HG03571 (cell line): ENCODE measurements around the gene KCTD8.

Source experiments
- ATAC-seq: cut with Tn5 transposase; IDR thresholded peaks from one replicate; pipeline ENCODE4 v1.9.1; 2021; ENCODE audit not compliant: unreplicated experiment

Gene KCTD8

DNA sequence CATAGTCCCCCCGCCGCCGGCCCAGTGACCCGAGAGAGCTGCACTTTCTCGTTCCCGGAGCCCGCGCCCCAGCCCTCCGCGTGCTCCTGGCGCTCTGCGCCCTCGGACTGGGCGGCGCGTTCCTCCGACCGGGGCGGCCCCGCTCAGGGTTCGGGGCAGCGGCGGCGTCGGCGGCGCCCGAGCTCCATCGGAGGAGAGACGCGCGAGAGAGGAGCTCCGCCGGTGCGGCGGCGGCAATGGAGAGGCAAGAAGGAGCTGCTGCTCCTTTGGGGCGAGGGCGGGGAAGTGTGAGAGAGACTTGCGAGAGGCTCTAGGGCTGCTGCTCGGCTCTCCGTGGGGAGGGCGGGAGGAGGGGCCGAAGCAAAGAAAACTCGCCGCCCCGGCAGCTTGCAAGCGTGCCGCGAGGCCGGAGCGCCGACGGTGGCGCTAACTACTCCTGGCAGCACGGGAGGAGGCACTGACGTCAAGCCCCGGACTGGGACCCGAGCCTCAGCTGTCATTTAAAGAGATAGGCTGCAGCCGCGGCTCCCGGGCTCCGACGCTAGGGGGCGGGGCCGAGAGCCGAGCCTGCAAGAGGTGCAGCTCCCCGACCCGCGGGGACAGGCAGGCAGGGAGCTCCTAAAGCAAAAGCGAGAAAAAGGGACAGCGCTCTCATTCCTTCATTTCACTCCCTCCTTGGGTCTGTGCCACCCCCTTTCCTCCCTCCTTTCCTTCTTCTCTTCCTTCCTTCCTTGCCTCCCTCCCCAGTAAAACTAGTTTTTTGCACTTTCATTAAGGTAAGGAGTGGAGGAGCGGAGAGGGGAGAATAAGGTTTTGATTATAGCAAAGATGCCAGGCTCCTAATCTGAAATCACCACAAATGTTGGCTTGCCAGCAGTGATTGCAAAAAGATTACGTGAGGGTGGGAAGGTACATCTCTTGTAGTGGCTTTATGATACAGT lies at the start of gene KCTD8:
KCTD8 (minus strand) TSS at position 289 of the 941 bp plus-strand sequence.
- peak; percentile 97 for ATAC-seq

DNA sequence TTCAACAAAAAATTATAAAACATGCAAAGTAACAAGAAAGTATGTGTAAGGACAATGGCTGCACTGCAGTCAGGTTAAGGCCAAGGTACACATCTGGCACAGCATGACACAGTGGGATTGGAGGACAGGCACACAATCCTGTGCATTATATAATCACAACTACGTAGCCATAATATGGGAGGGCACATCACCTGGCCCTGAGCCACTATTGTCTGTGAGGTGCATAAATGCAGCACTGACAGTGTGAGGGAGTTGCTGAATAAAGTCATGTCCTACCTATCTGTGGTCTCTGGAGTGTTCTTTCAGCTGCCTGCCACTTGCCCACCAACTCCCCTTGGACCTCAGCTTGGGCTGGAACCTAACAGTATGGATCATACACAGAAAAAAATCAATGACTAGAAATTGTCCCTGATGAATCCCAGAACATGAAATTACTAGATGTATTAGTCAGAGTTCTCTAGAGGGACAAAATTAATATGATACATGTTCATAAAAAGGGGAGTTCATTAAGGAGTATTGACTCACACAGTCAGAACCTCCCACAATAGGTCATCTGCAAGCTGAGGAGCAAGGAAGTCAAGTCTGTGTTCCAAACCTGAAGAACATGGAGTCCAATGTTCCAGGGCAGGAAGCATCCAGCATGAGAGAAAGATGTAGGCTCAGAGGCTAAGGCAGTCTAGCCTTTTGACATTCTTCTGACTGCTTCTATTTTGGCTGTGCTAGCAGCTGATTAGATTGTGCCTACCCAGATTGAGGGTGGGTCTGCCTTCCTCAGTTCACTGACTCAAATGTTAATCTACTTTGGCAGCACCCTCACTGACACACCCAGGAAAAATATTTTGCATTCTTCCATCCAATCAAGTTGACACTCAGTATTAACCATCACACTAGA lies 46.4 kb upstream of the KCTD8 start:
- no peak for ATAC-seq

DNA sequence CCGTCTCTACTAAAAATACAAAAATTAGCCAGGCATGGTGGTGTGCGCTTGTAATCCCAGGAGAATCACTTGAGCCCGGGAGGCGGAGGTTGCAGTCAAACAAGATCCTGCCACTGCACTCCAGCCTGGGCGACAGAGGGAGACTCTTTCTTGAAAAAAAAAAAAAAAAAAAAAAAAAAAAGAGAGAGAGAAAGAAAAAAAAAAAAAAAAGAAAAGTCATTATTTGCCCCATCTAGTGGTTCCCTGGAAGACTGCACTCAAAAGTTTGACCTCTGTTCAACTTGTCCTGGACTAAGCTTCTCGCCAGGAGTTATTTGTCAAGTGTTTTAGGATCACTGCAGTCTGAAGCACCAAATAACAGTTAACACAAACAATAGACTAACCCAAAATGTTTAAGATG lies 45.3 kb upstream of the KCTD8 start:
- no peak for ATAC-seq

DNA sequence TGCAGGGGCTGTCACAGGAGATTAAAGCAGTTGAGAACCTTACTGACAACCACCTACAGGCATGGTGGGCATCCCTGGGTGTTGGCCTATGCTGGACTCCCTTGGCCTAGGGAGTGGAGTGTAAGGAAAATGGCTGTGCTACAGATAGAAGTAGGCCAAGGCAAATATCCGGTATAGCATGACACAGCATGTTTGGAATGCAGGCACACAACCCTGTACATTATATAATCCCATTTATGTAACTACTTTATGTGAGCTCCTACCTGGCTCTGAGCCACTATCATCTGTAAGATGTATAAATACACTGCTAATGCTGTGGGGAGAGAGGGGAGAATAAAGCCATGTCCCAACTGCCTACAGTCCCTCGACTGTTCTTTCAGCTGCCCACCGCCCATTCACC lies 38.7 kb upstream of the KCTD8 start:
- no peak for ATAC-seq

DNA sequence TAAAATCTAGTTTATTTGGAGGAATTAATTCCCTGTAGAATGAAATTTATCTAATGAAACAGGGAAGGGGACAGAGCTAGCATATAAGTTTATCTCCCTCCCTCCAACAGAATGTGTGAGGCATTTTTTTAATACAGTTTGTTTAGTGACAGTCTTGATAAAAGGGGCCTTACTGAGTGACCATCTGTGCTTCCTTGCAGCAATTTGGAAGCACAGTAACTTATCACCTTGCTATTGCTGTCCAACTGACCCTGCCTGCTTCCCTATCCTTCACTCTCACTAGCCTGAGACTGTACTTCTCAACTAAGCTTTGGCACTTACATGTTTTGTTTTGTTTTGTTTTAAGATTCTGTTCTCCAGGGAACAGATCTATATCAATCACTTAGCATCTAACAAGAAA lies 31.1 kb upstream of the KCTD8 start:
- no peak for ATAC-seq

DNA sequence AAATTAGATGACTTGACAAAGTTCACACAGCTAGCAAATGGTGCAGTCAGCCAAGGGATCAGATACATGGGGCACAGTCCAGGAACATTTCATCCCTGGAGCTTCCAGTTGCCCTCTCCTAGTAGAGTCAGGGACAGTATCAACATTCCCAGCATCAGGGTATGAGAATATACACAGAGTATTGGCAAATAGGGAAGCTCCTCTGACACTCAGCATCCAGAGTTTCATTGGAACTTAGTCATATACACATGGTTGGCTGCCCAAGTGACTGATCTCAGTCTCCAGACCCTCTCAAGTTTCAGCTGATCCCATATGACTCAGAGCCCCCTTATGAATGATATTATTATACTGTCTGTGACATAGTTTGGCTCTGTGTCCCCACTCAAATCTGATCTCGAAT lies 13.7 kb upstream of the KCTD8 start:
- ATAC-seq = no peak

DNA sequence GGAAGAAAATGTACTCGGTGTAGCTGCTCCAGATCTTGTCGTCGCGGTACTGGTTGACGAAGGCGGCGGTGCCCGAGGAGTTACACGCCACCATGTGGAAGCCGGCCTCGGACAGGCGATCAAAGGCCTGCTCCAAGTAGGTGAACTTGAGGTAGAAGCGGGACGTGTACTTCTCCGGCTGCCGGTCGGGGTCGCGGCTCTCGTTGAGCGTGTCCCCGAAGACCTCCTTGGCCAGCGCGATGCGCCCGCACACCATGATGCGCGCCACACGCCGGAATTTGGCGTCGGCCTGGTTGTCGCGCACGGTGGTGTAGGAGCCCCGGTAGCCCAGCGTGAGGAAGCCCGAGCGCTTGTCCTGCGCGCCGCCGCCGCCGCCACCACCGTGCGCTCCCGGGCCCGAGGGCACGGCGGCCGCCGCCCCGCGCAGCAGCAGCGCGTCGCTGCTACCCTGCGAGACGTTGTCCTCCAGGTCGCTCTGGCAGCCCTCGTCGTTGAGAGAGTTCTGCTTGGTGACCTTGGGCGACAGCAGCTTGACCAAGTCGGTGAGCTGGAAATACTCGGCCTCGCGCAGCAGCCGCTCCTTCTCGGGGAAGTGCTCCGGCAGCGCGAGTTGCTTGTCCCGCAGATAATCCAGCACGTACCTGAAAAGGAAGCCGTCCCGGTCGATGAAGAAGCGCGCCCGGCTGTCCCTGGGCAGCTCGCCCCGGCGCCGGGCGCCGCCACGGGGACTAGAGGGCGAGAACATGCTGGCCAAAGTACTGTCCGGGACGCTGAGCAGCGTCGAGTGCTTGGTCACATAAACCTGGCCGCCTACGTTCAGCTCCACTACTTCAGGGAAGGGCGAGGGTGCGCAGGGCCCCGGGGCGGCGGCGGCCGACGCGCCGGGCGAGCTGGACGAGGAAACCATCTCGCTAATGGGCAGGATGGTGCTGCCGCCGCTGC lies 775 bp downstream of the KCTD8 start:
- ATAC-seq = no peak

DNA sequence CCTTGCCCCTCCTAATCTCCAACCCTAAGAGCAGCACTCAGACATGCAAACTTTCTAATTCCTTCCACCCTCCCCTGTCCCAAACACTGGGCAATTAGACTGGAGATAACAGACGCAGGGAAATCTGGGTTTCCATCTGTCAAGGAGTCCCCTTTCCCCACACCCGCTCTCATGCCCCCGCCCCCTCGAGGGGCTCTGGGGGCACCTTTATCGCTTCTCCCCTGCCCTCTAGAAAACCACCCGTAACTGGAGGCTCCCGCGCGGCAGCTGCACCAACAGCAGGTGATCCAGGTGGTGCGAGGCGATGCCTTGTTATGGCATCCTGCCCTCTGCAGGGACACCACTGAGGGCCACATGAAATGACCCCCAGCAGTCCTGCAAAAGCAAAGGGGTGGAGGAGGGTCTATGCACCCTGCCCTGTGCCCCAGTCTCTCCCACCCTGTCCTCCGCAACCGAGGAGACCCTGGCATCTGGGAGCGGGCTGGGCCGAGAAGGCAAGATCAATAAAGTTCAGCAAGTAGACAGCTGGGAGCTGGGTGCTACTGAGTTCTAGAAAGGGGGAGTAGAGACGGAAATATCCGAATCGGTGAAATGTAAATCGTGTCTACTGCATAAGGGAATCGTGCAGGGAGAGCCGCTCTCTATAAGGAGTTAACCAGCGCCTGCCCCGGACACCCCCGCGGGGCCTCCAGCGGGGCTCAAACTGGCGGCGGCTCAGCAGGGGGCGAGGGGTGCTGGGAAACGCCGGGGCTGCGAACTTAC lies 1.6 kb downstream of the KCTD8 start:
- ATAC-seq = no peak

DNA sequence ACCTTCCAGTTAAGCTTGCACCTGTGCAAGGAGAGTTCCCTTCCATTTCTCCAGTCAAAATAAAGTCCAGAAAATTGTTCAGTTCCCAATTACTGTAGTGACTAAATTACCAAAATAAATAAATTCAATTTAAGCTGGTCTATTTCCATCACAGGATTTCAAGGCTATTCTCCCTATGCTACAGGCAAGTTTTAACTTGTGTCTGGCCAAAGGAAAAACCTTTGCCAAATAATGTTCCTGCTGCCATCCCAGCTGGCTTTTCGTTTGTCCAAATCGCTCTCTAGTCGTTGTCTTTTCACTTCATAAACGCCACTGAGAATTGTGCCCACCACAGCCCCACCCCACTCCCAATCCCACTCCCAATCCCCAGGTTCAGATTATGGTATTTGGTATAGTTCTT lies 2.4 kb downstream of the KCTD8 start:
- no peak for ATAC-seq

DNA sequence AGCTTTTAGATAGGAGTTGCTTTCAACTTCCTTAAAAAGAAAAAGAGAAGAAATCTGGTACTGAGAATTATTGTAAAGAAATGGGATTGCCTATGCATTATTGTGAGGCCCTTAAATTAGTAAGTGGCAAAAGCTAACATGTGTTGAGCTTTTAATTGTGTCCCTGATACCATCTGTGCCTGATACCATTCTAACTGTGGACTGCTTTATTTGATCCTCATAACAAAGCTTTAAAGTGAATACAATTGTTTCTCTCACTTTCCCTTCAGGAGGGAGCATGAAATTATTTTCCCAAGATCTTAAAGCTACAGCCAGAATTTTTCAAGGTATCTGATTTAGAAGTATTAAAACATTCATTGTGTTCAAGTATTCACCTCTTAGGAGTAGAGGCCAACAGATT lies 9.9 kb downstream of the KCTD8 start:
- ATAC-seq = no peak

DNA sequence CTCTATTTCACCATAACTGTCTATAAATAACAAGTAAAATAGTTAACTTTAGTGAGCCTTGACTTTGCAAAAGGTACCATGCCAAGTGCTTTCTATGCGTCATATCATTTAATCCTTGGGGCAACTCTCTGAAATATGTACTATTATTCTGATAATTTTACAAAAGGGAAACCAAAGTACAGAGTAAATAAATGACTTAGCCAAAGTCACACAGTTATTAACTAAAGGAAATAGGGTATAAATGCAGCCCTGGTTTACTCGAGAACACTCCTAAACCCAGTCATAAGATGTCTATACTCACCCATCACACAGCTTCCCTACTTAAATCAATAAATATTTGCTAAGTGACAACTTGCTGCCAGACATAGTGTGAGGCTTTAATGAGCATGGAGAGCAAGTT lies 14.4 kb downstream of the KCTD8 start:
- ATAC-seq = no peak

DNA sequence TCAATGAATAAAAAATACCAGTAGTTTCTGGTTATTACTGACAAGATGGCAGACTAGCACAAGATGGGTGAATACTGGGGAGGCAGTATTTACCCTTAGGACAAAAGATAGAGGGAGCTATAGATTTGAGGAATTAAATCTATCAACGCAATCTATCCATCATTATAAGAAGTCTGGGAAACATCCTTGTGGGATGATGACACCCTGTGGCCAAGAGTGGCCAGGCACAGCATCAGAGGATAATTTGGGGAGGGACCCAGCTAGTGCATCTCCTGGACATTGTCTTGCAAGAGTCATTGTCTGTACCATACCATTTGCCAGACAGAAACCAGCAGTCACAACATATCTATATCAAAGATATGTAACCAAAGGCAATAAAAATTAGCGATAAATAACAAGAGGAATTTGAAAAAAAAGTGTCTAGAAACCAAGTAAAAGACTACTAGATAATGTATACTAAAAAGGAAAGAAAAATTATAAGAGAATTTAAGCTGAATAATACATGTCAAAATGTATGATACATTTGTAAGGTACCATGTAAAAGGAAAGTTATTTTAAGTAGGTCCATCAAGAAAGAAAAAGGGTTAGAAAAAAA lies 22.9 kb downstream of the KCTD8 start:
- no peak for ATAC-seq

DNA sequence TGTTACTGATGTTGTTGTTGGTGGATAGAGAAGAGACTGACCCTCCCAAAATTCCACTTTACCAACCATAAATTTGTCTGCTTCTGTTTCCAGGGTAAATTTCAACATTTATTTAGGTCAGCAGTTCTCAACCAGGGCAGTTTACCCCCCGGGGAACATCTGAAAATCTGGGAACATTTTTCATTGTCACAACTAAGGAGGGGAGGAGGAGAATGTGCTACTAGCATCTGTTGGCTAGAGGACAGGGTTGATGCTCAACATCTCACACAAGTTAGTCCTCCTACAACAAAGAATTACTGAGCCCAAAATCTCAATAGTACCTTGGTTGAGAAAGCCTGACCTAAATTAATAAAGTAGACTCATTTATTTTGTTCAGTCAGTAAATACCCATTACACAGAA lies 25.7 kb downstream of the KCTD8 start:
- no peak for ATAC-seq

DNA sequence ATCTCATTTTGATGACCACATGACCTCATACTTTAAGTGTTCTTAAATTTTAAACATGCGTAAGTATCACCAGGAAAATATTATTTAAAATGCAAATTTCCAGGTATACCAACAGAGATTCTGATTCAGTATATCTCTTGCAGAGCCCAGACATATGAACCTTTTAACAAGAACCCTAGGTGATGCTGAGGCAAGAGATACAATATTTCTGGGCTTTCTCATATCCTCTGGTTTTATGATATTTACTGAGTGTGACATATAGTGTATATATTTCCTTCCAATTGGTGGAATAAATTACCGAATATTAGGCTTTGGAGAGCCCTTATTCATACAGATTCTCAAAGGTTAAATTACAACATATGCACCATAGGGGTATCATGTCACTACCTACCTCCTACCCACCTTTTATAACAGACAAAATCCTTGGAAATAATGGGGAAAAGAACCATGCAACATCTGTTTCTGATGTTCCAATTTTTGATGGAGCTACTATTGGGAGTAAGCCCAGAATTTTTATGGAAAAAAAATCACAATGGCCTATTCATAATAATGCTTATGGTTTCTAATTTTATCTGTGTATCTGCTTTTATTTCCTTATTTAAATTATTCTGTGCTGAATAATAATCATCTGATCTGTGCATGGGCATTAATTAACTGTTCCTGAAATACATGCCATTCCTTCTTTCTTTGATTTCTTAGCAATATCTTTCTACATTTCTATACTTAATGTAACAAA lies 27.1 kb downstream of the KCTD8 start:
- no peak for ATAC-seq

DNA sequence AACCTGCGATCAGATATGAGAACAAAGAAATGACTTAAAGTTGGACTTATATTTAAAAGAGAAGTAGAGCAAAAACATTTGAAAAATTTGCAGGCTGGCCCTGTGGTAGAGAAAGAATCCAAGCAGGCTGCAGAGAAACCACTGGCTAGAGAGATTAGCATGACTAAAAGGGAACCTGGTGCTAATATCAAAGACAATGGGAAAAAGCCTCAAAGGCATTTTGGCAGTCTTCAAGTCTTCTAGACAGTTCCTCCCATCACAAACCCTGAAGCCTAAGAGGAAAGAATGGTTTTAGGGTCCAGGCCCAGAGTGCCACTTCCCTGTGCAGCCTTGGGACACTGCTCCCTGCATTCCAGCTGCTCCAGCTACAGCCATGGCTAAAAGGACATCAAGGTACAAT lies 33.4 kb downstream of the KCTD8 start:
- ATAC-seq = no peak

DNA sequence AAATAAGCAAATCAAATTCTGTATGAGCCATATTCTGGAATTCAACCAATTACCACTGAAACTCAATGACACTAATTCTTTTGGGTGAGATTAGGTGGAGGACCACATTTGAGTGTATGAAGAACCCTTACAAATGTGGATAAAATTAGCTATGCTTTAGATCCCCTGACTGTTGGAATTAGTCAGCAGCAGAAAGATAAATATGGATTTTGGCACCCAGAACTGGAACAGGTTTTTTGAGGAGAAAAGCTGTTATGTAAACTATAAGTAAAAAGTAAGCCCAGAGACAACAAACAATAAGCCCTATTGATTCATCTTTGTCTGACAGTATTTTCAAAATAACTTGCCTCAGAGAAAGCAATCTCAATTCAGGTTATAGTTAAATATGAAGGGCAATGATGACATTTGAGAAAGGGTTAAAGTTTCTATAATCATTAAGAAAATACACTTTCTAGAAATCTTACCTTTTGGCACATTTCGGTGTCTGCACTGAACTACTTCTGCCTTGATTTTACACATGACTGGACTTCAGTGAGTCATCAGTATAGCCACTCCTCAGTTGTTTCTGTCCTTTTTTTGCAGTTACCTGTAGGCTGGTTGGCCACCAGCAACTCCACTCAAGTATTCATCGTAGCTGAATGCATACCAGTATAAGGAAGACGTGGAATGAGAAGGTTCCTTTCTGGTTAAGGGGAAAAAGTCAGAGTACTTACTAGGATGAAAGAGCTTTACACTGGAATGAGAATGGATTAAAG lies 80.0 kb downstream of the KCTD8 start:
- no peak for ATAC-seq

DNA sequence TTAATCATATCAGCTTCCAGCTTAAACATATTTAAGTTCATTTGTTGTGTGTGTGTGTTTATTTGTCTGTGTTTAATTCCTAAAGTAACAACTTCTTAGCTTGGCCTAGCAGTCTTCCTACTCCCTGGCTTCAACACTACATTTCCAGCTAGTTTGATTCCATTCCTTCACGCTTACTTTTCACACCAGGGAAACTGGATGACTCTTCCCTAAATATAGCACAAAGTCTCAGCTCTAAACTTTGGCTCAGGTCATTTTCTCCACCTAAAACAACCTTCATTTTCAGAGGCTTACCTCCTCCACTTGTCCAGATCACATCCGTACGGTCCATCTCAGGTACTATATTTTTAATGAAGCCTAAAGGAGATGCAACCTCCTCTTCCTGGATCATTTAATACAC lies 94.4 kb downstream of the KCTD8 start:
- no peak for ATAC-seq

DNA sequence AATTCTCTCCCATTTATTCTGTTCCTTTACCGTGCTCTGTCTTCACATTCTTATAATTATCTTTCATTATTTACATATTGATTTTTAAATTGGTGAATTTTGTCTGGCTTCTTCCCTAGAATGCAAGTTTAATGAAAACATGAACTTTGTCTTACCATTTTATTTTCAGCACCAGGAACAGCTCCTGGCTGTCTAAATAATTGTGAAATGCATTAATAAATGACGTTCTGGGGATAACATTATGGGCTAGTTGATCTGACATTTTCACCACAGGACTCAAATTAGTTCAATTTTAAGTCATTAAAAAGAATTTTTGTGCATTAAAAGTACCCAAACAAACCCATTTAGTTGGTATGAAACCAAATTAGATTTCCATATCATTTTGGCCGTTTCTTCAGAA lies 97.5 kb downstream of the KCTD8 start:
- ATAC-seq = no peak
